HCT116 (cell line): ENCODE data around the gene GALR2.

Source experiments
- CTCF ChIP-seq, 3 experiments: fragments of 200-600 bp in 1 of 3; sonication (generic) in 1 of 3; IDR thresholded peaks in 2 of 3; conservative IDR thresholded peaks in 1 of 3; 2 replicates each; pipeline ENCODE4 v1.5.1; 2012 to 2017; ENCODE audit warnings: low read depth in 2 of 3, low read length in 2 of 3, antibody characterized with exemption in 1 of 3, borderline replicate concordance in 1 of 3, control low read depth in 1 of 3, mild to moderate bottlenecking in 1 of 3, mixed read lengths in 1 of 3, mixed run types in 1 of 3, moderate library complexity in 1 of 3; ENCODE audit not compliant: insufficient read depth in 1 of 3
- EGR1 ChIP-seq: IDR thresholded peaks from 2 replicates; pipeline ENCODE4 v1.6.1; 2012; ENCODE audit warnings: low read depth
- EZH2 ChIP-seq: fragments of 200-600 bp; sonication (generic); IDR thresholded peaks from 2 replicates; pipeline ENCODE4 v1.6.1; 2017; ENCODE audit warnings: antibody characterized with exemption, mixed run types
- JUND ChIP-seq: IDR thresholded peaks from 2 replicates; pipeline ENCODE4 v1.6.1; 2012
- POLR2AphosphoS5 ChIP-seq: IDR thresholded peaks from 2 replicates; pipeline ENCODE4 v1.6.1; 2011; ENCODE audit warnings: mild to moderate bottlenecking, low read depth, low read length, moderate library complexity
- REST ChIP-seq: IDR thresholded peaks from 2 replicates; pipeline ENCODE4 v1.6.1; 2012; ENCODE audit warnings: low read depth
- ZFX ChIP-seq: fragments of 450-650 bp; IDR thresholded peaks from 2 replicates; pipeline ENCODE4 v1.6.1; 2017

- no peak for TF ChIP-seq CTCF (IDR thresholded peaks at IDR 0.05 in 2 of 3, conservative IDR thresholded peaks at IDR 0.05 in 1 of 3; ENCODE audit: borderline replicate concordance in 1 of 3, insufficient read depth in 1 of 3, low read depth in 2 of 3, low read length in 2 of 3)
- TF ChIP-seq EZH2 = no peak
- TF ChIP-seq EGR1 = no peak
- TF ChIP-seq REST = no peak
- no peak for TF ChIP-seq ZFX
- TF ChIP-seq POLR2AphosphoS5 = no peak; the same call in 1 of the 2 replicates
- TF ChIP-seq JUND = no peak
Observed at GRCh38 chr17:76038050-76038449, 36.5 kb upstream of the GALR2 start.
